ENCODE data around the gene RIPOR1. TPM values are rescaled to one million over a fixed set of nuclear protein-coding genes. Genes with fewer than 3 reads are reported as not detected.

Gene RIPOR1
- total and polyA plus RNA-seq, 2 of the 4 experiments (the other 2 are of a cell fraction) = 9.5 to 41.3 TPM

DNA sequence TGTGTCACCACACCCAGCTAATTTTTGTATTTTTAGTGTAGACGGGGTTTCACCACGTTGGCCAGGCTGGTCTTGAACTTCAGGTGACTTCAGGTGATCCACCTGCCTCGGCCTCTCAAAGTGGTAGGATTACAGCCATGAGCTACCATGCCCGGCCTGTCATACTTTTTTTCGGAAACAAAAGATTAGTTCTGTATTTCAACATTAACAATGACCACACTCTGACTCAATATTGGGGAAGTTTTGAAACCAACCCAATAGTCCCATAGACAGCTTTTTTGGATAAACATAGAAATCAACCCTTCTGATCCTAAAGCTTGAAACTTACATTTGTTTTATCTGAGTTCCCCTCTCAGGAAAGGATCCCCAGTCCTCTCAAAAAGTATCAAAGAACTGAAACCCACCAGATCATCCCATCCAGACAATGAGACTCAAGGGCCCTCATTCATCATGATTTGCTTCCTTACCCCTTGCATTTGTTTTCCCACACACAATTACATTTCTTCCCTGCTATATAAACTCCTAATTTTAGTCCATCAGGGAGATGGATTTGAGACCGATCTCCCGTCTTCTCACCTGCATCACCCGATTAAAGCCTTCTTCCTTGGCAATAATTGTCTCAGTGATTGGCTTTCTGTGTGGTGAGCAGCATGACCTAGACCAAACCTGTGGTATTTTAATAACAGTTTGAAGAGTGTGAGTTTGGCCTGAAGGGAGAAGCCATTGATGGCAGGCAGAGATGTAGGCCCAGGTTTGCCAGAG lies 38.1 kb upstream of the RIPOR1 start:
- no peaks in the 10 kb centered on the region for H3K27me3 ChIP-seq (ENCODE audit: control insufficient read depth, insufficient read depth, low read length)
- no peak overlapping the region; the same call in 1 of the 2 replicates for H3K9ac ChIP-seq (ENCODE audit: low read depth, low read length)
- CTCF ChIA-PET = interaction anchor here (1.2 to 2.2 kb wide), 3 partner anchors 9 to 150 kb away, joined by 4 to 9 read pairs (median 5); partner anchors contain the start of gene ATP6V0D1
- in situ Hi-C loops (cut with MboI; ENCODE audit: low sequenced_read_pairs) (no loop called here), dilution Hi-C loops (cut with HindIII; ENCODE audit: low sequenced_read_pairs, unreplicated experiment) (no loop called here), intact Hi-C loops (cut with micrococcal nuclease) (no loop called here)
- H3K9me1 ChIP-seq (ENCODE audit: insufficient read depth, low read length) = no peaks in the 10 kb centered on the region
- no peaks in the 10 kb centered on the region for H3K79me1 ChIP-seq (ENCODE audit: low read depth in 1 of 2, low read length in 2 of 2)
- H3K4me3 ChIP-seq (ENCODE audit: insufficient read depth, low read depth, low read length) = no peak overlapping the region
- DNase-seq (peak; percentile 72), ATAC-seq (ENCODE audit: low read depth) (peak; percentile 66)
- H2BK5ac ChIP-seq (ENCODE audit: low read depth, low read length, poor library complexity, severe bottlenecking) = no peak overlapping the region
- no TSS peak for BruUV-seq (replicated peaks)
- H3K56ac ChIP-seq (ENCODE audit: extremely low read depth, insufficient read depth, low read length) = no peak overlapping the region
- H4K5ac ChIP-seq (ENCODE audit: low read depth, low read length) = no peak overlapping the region
- H2AK9ac ChIP-seq (replicated peaks; ENCODE audit: low read depth, low read length, poor library complexity) = no peak overlapping the region
- H3K18ac ChIP-seq (ENCODE audit: low read depth, low read length) = no peak overlapping the region
- no peak overlapping the region; the same call in 2 of the 3 replicates for H2BK15ac ChIP-seq (ENCODE audit: low read depth, low read length)
- TF ChIP-seq FOS (IDR thresholded peaks at IDR 0.05; ENCODE audit: low read depth, low read length) (peak; percentile 26; the same call in 1 of the 2 replicates), USF2 (IDR thresholded peaks at IDR 0.05; ENCODE audit: low read depth, low read length) (no peak), CEBPB (IDR thresholded peaks at IDR 0.05; ENCODE audit: low read depth, low read length) (peak; percentile 74), NFE2L2 (IDR thresholded peaks at IDR 0.05; ENCODE audit: low read depth, low read length) (no peak)
- TF ChIP-seq, protein P1, sequence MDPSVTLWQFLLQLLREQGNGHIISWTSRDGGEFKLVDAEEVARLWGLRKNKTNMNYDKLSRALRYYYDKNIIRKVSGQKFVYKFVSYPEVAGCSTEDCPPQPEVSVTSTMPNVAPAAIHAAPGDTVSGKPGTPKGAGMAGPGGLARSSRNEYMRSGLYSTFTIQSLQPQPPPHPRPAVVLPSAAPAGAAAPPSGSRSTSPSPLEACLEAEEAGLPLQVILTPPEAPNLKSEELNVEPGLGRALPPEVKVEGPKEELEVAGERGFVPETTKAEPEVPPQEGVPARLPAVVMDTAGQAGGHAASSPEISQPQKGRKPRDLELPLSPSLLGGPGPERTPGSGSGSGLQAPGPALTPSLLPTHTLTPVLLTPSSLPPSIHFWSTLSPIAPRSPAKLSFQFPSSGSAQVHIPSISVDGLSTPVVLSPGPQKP (IDR thresholded peaks at IDR 0.05; ENCODE audit: borderline replicate concordance, low read depth, low read length) = no peak
- no peak overlapping the region for H2BK120ac ChIP-seq (ENCODE audit: low read depth, low read length)
- H4K8ac ChIP-seq (ENCODE audit: low read depth in 2 of 2, low read length in 2 of 2) = no peak overlapping the region
- H3K4me1 ChIP-seq (ENCODE audit: control insufficient read depth, insufficient read depth, low read length) = peaks cover 5% of the 10 kb centered on the region
- H2AK5ac ChIP-seq (ENCODE audit: low read depth, low read length) = no peak overlapping the region
- H3K36me3 ChIP-seq (ENCODE audit: control insufficient read depth, insufficient read depth, low read length) = no peaks in the 10 kb centered on the region
- no CpG with 5 or more reads among the region's 8 CpGs for WGBS, 2 experiments (ENCODE audit: extremely low coverage in 2 of 2, insufficient read length in 1 of 2)
- H2AFZ ChIP-seq (replicated peaks; ENCODE audit: low read length, poor library complexity) = no peak overlapping the region
- H4K91ac ChIP-seq (ENCODE audit: insufficient read depth, low read depth, low read length) = no peak overlapping the region
- H3K14ac ChIP-seq (replicated peaks; ENCODE audit: low read depth, low read length) = 0 out of 2 replicates have a peak overlapping the region, but pooled peaks have one; percentile 7
- H3K4ac ChIP-seq (ENCODE audit: low read depth, low read length) = no peak overlapping the region
- no peaks in the 10 kb centered on the region for H4K20me1 ChIP-seq (ENCODE audit: insufficient read depth, low read length)
- no peak overlapping the region for H3K27ac ChIP-seq (ENCODE audit: insufficient read depth, low read length)
- no peak overlapping the region for H2BK20ac ChIP-seq (ENCODE audit: low read depth, low read length)
- H3K23ac ChIP-seq (ENCODE audit: low read depth, low read length) = peak overlapping the region; percentile 56; the same call in 1 of the 2 replicates
- POLR2A ChIA-PET (ENCODE audit: unreplicated experiment) = no interaction called here
- H3K4me2 ChIP-seq (ENCODE audit: low read depth, low read length) = peak overlapping the region; percentile 55; the same call in 1 of the 2 replicates
- H3K9me3 ChIP-seq (ENCODE audit: control insufficient read depth, insufficient read depth, low read length) = no peaks in the 10 kb centered on the region

All from IMR-90 (cell line).